Mucosa of descending colon (tissue), 3 donors: Measurements from ENCODE around the gene NFATC4. TPM values are rescaled to one million over a fixed set of nuclear protein-coding genes. Genes with fewer than 3 reads are reported as not detected.
A peak's percentile ranks its signal among the peaks of the same experiment; 100 is the strongest.

Experiments
- ATAC-seq: fragments of 200-7000 bp; cut with Tn5 transposase; one replicate; pipeline ENCODE4 v1.9.1; 2020; ENCODE audit warnings: mild to moderate bottlenecking, moderate library complexity
- DNase-seq, 3 donors: peaks; one replicate each; pipeline ENCODE4 v3.0.0-alpha.2; 2020
- H3K36me3 ChIP-seq: fragments of 200-600 bp; one replicate; pipeline ENCODE4 v1.8.0; 2021; ENCODE audit warnings: low read depth, mild to moderate bottlenecking
- H3K4me1 ChIP-seq: fragments of 200-600 bp; one replicate; pipeline ENCODE4 v1.8.0; 2021; ENCODE audit warnings: low read depth, mild to moderate bottlenecking
- H3K4me3 ChIP-seq: fragments of 200-600 bp; one replicate; pipeline ENCODE4 v1.8.0; 2021; ENCODE audit warnings: mild to moderate bottlenecking
- H3K9me3 ChIP-seq: fragments of 200-600 bp; one replicate; pipeline ENCODE4 v1.8.0; 2021; ENCODE audit warnings: mild to moderate bottlenecking
- intact Hi-C, 2 donors: fragments of 100-400 bp; cut with DNase I in 1 of 2; cut with micrococcal nuclease in 1 of 2; formaldehyde crosslinking; loops; one replicate each; pipeline versions ENCODE4 v1.11.0 to v1.11.1; 2022; cut with DNase I, micrococcal nuclease
- total RNA-seq, 3 donors: library from RNA; stranded (reverse); fragmentation: NEBNext Ultra II Directional in 2 of 3; extraction: Animal tissue kit (Norgen Biotek cat#: 25700) in 2 of 3; gene quantifications; one replicate each; pipeline versions ENCODE4 v1.2.1 to v1.2.4, GENCODE V29; 2021 to 2023
- TF ChIP-seq, protein P1 (sequence below): fragments of 200-600 bp; IDR thresholded peaks from one replicate; pipeline ENCODE4 v1.8.0; 2022; ENCODE audit warnings: antibody characterized with exemption, mild to moderate bottlenecking
- donor health status: DM: no; HTN: no; CAD: no; lungs with moderate emphysema.
- donor health status: DM: no; HTN: no; CAD: no.
- donor health status: DM: no; HTN: yes; CAD: no.

Gene NFATC4
- total RNA-seq, 3 donors from 2014 or later: 11.9 to 112 (median 25.2) TPM

GRCh38 chr14:24407608-24408325 lies 39.8 kb downstream of the NFATC4 start:
- no peaks in the 10 kb centered on the region for H3K36me3 ChIP-seq
- DNase-seq (no peak), ATAC-seq (no peak)
- intact Hi-C loops: no loop called here
- H3K4me1 ChIP-seq: no peaks in the 10 kb centered on the region
- TF ChIP-seq, protein P1, sequence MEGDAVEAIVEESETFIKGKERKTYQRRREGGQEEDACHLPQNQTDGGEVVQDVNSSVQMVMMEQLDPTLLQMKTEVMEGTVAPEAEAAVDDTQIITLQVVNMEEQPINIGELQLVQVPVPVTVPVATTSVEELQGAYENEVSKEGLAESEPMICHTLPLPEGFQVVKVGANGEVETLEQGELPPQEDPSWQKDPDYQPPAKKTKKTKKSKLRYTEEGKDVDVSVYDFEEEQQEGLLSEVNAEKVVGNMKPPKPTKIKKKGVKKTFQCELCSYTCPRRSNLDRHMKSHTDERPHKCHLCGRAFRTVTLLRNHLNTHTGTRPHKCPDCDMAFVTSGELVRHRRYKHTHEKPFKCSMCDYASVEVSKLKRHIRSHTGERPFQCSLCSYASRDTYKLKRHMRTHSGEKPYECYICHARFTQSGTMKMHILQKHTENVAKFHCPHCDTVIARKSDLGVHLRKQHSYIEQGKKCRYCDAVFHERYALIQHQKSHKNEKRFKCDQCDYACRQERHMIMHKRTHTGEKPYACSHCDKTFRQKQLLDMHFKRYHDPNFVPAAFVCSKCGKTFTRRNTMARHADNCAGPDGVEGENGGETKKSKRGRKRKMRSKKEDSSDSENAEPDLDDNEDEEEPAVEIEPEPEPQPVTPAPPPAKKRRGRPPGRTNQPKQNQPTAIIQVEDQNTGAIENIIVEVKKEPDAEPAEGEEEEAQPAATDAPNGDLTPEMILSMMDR: no peak
- no peak overlapping the region for H3K4me3 ChIP-seq
- no peaks in the 10 kb centered on the region for H3K9me3 ChIP-seq

DNA sequence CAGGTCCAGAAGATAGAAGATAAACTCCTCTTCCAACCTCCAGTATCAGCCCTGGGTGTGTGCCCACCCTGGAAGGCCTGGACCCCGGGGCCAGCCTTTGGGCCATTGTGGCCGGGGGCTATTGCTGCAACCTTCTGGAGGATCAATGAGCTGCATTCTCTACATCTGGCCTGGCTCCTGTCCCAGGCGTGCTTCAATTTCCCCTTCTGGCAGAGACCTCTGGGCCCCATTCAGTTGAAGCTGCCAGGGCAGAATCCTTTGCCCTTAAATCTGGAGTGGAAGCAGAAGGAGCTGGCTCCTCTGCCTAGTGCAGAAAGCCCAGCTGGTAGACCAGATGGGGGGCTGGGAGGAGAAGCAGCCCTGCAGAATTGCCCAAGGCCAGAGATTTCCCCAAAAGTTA lies 40.8 kb downstream of the NFATC4 start:
- Histone ChIP-seq H3K9me3 (no peaks in the 10 kb centered on the region), H3K4me3 (no peak overlapping the region), H3K4me1 (no peaks in the 10 kb centered on the region), H3K36me3 (no peaks in the 10 kb centered on the region)
- TF ChIP-seq, protein P1: no peak
- intact Hi-C loops: no loop called here
- no peak for ATAC-seq
- DNase-seq: no peak

- Histone ChIP-seq H3K4me1 (no peaks in the 10 kb centered on the region), H3K4me3 (no peak overlapping the region), H3K36me3 (no peaks in the 10 kb centered on the region), H3K9me3 (no peaks in the 10 kb centered on the region)
- TF ChIP-seq, protein P1: no peak
- intact Hi-C loops: no loop called here
- DNase-seq (no peak), ATAC-seq (no peak)
Measured at GRCh38 chr14:24409192-24409591, 41.2 kb downstream of the NFATC4 start.

- no peaks in the 10 kb centered on the region for H3K36me3 ChIP-seq
- no peak for ATAC-seq
- no peaks in the 10 kb centered on the region for H3K9me3 ChIP-seq
- intact Hi-C loops: no loop called here
- TF ChIP-seq, protein P1: no peak
- no peaks in the 10 kb centered on the region for H3K4me1 ChIP-seq
- DNase-seq: no peak
- no peak overlapping the region for H3K4me3 ChIP-seq
Measured at GRCh38 chr14:24409956-24410355, 42.0 kb downstream of the NFATC4 start.

DNA sequence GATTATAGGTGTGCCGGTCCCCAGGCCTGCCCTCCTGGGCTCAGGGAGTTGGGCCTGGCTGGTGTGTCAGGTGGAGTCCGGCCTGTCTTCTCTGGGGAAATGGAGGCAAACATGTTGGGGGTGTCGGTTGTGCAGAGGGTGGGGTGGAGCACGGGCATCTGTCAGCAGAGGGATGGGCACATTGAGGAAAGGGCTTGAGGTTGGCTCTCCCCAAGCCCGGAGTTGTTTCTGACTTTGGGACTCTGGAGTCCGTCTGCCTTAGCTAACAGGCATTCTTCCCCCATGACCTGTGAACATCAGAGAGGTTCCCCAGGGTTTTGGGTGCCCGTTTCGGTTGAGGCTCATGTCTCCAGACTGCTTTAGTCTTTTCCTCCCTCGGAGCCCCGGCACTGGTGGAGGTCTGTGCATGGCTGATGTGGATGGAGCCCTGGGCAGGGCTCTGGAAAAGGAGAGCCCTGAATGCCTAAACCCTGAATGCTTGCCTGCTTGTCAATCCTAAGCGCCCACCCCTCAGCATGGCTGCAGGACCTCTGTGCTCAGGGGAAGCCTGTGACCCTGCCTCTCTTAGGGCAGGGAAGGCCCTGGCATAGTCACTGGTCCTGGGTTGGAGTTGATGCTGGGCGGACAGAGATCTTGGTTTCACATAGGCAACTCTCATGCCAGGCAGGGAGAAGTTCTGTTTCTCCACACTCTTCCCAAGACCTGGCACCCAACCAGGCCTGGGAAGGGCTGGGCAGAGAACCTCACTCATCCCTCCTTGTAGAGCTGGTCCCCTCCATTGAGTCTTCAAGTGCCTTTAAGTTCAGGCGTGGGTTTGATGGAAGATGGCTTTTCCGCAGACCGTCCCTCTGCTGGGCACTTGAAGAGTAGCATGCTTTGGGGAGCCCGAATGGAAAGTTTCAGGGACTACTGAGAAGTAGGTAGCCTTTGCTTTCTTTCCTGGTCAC lies 43.7 kb downstream of the NFATC4 start:
- Histone ChIP-seq H3K4me3 (no peak overlapping the region), H3K4me1 (no peaks in the 10 kb centered on the region), H3K36me3 (no peaks in the 10 kb centered on the region), H3K9me3 (no peaks in the 10 kb centered on the region)
- intact Hi-C loops: no loop called here
- ATAC-seq: peak; percentile 75
- TF ChIP-seq, protein P1: peak; percentile 22
- DNase-seq: peak in 1 of 3 donors; percentile 56
